NCI-H1105 (cell line): ENCODE measurements around the gene CDH23.
"Not testable (repeated sequence)": the region's sequence is repeated elsewhere in the genome, so short reads cannot be mapped to it uniquely, and the experiment has no call there.

Experiments used
- DNase-seq: peaks from one replicate; lab custom pipeline; 2025; lab: John Stamatoyannopoulos, UW

CDH23 gene

GRCh38 chr10:71584902-71585563 lies 188.3 kb downstream of the CDH23 start:
- DNase-seq, result no peak

- no peak for DNase-seq
These were observed 189.0 kb downstream of the CDH23 start for GRCh38 chr10:71585564-71586290.

- no peak for DNase-seq
These were observed 191.3 kb downstream of the CDH23 start for GRCh38 chr10:71587941-71588573.

GRCh38 chr10:71588685-71589084 lies 192.0 kb downstream of the CDH23 start:
- DNase-seq, result no peak

- no peak for DNase-seq
These were observed 193.2 kb downstream of the CDH23 start for GRCh38 chr10:71589617-71590551.

- no peak for DNase-seq
These were observed 194.1 kb downstream of the CDH23 start for GRCh38 chr10:71590781-71591350.

GRCh38 chr10:71594934-71595571 lies 198.3 kb downstream of the CDH23 start:
- DNase-seq, result no peak

- no peak for DNase-seq
These were observed 198.9 kb downstream of the CDH23 start for GRCh38 chr10:71595649-71596048.

- no peak for DNase-seq
These were observed 199.4 kb downstream of the CDH23 start for GRCh38 chr10:71596127-71596526.

GRCh38 chr10:71596759-71597158 lies 200.0 kb downstream of the CDH23 start:
- no peak for DNase-seq

GRCh38 chr10:71597821-71598498 lies 201.2 kb downstream of the CDH23 start:
- no peak for DNase-seq

- no peak for DNase-seq
These were observed 201.9 kb downstream of the CDH23 start for GRCh38 chr10:71598621-71599055.

GRCh38 chr10:71599518-71599917 lies 202.8 kb downstream of the CDH23 start:
- DNase-seq, result no peak

GRCh38 chr10:71600242-71600641 lies 203.5 kb downstream of the CDH23 start:
- not testable (repeated sequence) for DNase-seq

- no peak for DNase-seq
These were observed 204.1 kb downstream of the CDH23 start for GRCh38 chr10:71600849-71601248.

- no peak for DNase-seq
These were observed 204.6 kb downstream of the CDH23 start for GRCh38 chr10:71601273-71601672.

GRCh38 chr10:71603150-71603549 lies 206.4 kb downstream of the CDH23 start:
- DNase-seq, result no peak

- DNase-seq, result no peak
These were observed 207.0 kb downstream of the CDH23 start for GRCh38 chr10:71603754-71604153.

- DNase-seq, result no peak
These were observed 207.8 kb downstream of the CDH23 start for GRCh38 chr10:71604324-71605018.
